Measurements from ENCODE around the gene ITPR3. TPM values are rescaled to one million over a fixed set of nuclear protein-coding genes. Genes with fewer than 3 reads are reported as not detected.

Gene ITPR3
- polyA plus RNA-seq, 1 of the 3 experiments (the other 2 are of a cell fraction) = 8.1 TPM

DNA sequence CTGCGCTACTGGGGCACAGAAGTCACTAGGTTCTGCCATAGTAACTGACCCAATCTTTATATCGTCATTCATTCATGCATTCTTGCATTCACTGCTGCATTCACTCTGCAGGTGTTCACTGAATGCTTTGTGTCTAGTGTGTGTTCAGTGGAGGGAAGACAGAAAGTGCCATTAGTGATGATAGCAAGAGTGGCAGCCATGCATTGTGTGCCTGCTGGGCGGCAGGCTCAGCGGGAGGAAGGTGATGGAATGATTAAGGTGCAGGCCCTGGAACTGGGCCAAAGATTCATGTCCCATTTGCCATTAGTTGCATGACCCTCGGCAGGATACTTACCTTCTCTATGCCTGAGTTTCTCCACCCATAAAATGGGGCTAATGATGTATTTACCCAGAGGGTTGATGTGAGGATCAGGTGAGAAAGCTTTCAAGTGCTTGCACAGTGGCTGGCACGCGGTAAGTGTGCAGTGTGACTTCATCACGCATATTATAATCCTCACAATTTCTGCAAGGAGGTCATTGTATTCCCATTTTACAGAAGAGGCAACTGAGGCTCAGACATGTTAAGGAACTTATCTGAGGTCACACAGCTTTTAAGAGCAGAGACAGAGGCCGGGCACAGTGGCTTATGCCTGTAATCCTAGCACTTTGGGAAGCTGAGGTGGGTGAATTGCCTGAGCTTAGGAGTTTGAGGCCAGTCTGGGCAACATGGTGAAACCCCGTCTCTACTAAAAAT is 40.1 kb downstream of the ITPR3 start:
- H3K27me3 ChIP-seq (ENCODE audit: insufficient read depth) = no peaks in the 10 kb centered on the region
- H3K36me3 ChIP-seq (replicated peaks in 1 of 2; ENCODE audit: control insufficient read depth in 1 of 2, insufficient read depth in 2 of 2, low read length in 1 of 2) = no peaks in the 10 kb centered on the region
- 87% methylated on average over 10 of the region's 10 CpGs for WGBS (ENCODE audit: low lambda C conversion rate)
- H3K79me2 ChIP-seq (ENCODE audit: insufficient read depth) = no peaks in the 10 kb centered on the region
- peaks cover 0 to 4% of the 10 kb centered on the region in 2 experiments; a peak in 1 of 4 replicates for H3K4me1 ChIP-seq (ENCODE audit: control insufficient read depth in 1 of 2, insufficient read depth in 2 of 2, low read depth in 1 of 2, low read length in 1 of 2)
- no peak overlapping the region for H3K4me3 ChIP-seq (ENCODE audit: low read depth in 2 of 2, low read length in 1 of 2)
- H3K9ac ChIP-seq = no peak overlapping the region
- no peaks in the 10 kb centered on the region for H3K9me2 ChIP-seq
- no peak overlapping the region for H3K27ac ChIP-seq (ENCODE audit: low read depth in 2 of 2, low read length in 1 of 2)
- H4K20me1 ChIP-seq (ENCODE audit: insufficient read depth) = no peaks in the 10 kb centered on the region
- ChIA-PET POLR2A (no interaction called here), CTCF (interaction anchor here (1.0 to 2.2 kb wide), 4 partner anchors 11 to 76 kb away, joined by 3 to 7 read pairs (median 4); partner anchors contain the start of gene UQCC2)
- no peak overlapping the region for H3K4me2 ChIP-seq
- no peak overlapping the region for H2AFZ ChIP-seq (ENCODE audit: low read depth)
- no peak for DNase-seq
- no peaks in the 10 kb centered on the region for H3K9me3 ChIP-seq
- TF ChIP-seq GABPA (IDR thresholded peaks at IDR 0.05; ENCODE audit: low read depth) = no peak
- no peak for TF ChIP-seq ELF1 (IDR thresholded peaks at IDR 0.05)
- no peak for TF ChIP-seq RFX5 (IDR thresholded peaks at IDR 0.05; ENCODE audit: low read length)
- TF ChIP-seq POLR2AphosphoS5 (IDR thresholded peaks at IDR 0.05; ENCODE audit: low read depth, low read length) = no peak
- no peak for TF ChIP-seq MXI1 (IDR thresholded peaks at IDR 0.05; ENCODE audit: low read depth, low read length)
- TF ChIP-seq NRF1 (IDR thresholded peaks at IDR 0.05; ENCODE audit: low read depth, low read length) = no peak
- no peak for TF ChIP-seq REST (IDR thresholded peaks at IDR 0.05; ENCODE audit: low read depth, low read length)
- TF ChIP-seq GATA2 (CRISPR knock-in tag; IDR thresholded peaks at IDR 0.05) = no peak
- TF ChIP-seq, protein P1, sequence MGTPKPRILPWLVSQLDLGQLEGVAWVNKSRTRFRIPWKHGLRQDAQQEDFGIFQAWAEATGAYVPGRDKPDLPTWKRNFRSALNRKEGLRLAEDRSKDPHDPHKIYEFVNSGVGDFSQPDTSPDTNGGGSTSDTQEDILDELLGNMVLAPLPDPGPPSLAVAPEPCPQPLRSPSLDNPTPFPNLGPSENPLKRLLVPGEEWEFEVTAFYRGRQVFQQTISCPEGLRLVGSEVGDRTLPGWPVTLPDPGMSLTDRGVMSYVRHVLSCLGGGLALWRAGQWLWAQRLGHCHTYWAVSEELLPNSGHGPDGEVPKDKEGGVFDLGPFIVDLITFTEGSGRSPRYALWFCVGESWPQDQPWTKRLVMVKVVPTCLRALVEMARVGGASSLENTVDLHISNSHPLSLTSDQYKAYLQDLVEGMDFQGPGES (IDR thresholded peaks at IDR 0.05; ENCODE audit: low read depth, low read length) = no peak
- TF ChIP-seq, protein P2, sequence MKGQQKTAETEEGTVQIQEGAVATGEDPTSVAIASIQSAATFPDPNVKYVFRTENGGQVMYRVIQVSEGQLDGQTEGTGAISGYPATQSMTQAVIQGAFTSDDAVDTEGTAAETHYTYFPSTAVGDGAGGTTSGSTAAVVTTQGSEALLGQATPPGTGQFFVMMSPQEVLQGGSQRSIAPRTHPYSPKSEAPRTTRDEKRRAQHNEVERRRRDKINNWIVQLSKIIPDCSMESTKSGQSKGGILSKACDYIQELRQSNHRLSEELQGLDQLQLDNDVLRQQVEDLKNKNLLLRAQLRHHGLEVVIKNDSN (IDR thresholded peaks at IDR 0.05; ENCODE audit: borderline replicate concordance, low read depth) = no peak
- no peak for TF ChIP-seq CHD2 (IDR thresholded peaks at IDR 0.05; ENCODE audit: low read length, partially characterized antibody)
- TF ChIP-seq MEF2A (IDR thresholded peaks at IDR 0.05; ENCODE audit: borderline replicate concordance, low read depth) = no peak
- TF ChIP-seq EZH2phosphoT487 (IDR thresholded peaks at IDR 0.05; ENCODE audit: borderline replicate concordance, low read depth) = no peak
- no peak for TF ChIP-seq JUND (IDR thresholded peaks at IDR 0.05)
- TF ChIP-seq TCF12 (IDR thresholded peaks at IDR 0.05) = no peak
- TF ChIP-seq FOXJ3 (CRISPR knock-in tag; IDR thresholded peaks at IDR 0.05) = no peak
- TF ChIP-seq NFIC (IDR thresholded peaks at IDR 0.05; ENCODE audit: borderline replicate concordance) = no peak
- no peak for TF ChIP-seq TAF1 (IDR thresholded peaks at IDR 0.05; ENCODE audit: borderline replicate concordance, low read depth, low read length)
- TF ChIP-seq RCOR1 (IDR thresholded peaks at IDR 0.05; ENCODE audit: low read length) = no peak
- no peaks in the 10 kb centered on the region for H3F3A ChIP-seq (replicated peaks; ENCODE audit: insufficient read depth)
